Activated CD8-positive, alpha-beta memory T cell treated with anti-CD3 and anti-CD28 coated beads, Interleukin-2, amount 50 U/mL, for 24 hours (primary cell): ENCODE measurements around the gene ZNF672.
A peak's percentile ranks its signal among the peaks of the same experiment; 100 is the strongest.
"Not testable (repeated sequence)": the region's sequence is repeated elsewhere in the genome, so short reads cannot be mapped to it uniquely, and the experiment has no call there.

ENCODE experiments used
- DNase-seq: peaks from one replicate; pipeline ENCODE4 v3.0.0-alpha.2; 2020; ENCODE audit errors: extremely low read depth

ZNF672 gene

GRCh38 chr1:248837781-248838356 lies at the start of gene ZNF672:
TSS of gene ZNF672 (plus strand) at chr1:248838224. CDS start at chr1:248847275, 9,051 bp downstream.
- DNase-seq = peak; percentile 83

- DNase-seq = no peak
Observed at GRCh38 chr1:248788327-248788726, 49.7 kb upstream of the ZNF672 start.

DNA sequence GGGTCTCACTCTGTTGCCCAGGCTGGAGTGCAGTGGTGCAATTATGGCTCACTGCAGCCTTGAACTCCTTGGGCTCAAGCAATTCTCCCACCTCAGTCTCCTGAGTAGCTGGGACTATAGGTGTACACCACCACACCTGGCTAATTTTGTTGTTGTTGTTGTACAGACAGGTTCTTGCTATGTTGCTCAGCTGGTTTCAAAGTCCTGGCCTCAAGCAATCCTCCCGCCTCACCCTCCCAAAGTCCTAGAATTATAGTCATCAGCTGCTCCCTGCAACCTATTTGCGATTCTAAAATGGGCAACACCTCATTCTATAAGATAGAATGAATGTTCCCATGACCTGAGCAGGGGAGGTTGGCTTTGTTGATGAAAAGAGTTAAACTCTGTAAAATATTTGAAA lies 48.7 kb upstream of the ZNF672 start:
- DNase-seq = not testable (repeated sequence)

GRCh38 chr1:248790456-248790855 lies 47.6 kb upstream of the ZNF672 start:
- no peak for DNase-seq

DNA sequence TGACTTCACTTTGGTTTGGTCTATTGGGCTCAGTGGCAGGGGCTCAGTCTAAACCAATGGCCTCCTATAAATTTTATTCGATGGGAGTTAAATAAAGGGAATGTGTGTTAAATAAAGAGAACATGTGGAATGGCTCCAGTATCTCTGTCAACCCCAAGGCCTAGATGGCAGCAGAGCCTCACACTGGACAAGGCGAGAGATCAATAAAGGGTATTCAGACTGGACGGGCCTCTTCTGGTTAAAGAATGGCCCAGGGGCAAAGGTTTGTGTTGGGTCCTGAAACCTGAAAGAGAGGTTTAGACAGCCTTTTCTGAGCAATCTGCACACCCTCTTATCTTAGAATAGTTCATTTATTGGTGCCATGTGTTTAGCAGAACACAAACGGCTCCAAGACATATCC lies 47.0 kb upstream of the ZNF672 start:
- no peak for DNase-seq

DNA sequence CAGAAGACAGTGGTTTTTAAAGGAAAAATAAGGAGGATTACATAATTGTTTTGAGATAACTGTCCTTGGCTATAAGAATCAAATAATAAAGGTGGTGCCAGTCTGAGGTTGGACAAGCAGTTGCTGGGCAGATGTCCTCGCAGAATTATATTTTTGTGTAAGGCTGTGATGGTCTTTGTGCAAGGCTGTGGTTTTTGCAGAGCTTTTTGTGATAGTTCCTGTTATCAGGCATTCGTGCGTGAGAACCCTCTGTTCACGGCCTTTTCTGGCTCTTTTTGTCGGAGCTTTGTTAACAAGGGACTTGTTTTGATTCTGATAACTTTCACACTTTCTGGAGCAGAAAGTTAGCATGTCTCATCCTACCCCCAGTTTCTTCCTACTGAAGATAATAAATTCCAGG lies 45.7 kb upstream of the ZNF672 start:
- no peak for DNase-seq

DNA sequence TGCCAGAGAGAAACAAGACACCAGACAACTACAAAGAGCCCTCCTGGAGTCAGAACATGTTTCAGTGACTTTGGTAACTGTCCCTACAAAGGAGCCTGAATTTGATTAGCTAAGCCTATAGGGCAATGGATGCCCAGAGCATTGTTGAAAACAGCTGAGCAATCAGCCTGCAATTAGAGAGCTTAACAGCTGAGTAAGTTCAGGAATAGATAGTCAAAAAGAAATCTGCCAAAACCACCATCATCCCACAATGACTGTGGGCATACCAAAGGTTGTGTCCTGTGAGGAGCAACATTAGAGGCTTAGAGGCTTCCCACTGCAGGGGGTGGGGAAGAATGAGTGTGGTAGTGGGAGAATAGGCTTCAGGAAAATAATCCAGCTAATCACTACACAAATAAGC lies 44.4 kb upstream of the ZNF672 start:
- DNase-seq = no peak

GRCh38 chr1:248794663-248795062 lies 43.4 kb upstream of the ZNF672 start:
- not testable (repeated sequence) for DNase-seq

- no peak for DNase-seq
Observed at GRCh38 chr1:248798791-248799190, 39.2 kb upstream of the ZNF672 start.

DNA sequence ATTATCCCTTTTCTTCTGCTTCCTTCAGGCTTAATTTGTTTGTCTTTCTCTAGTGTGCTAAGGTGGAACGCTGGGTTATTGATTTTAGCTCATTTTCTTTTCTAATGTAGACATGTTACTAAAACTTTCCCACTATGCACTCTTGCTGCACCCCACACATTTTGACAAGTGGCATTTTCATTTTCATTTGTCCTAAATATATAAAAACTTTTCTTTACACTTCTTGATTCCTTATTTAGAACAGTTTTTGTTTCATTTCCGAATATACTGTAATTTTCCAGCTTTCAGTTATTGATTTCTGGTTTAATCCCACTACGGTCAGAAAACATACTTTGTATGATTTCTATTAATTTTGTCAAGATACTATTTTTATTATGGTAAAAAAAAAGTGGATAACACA lies 37.6 kb upstream of the ZNF672 start:
- DNase-seq = no peak

GRCh38 chr1:248802454-248802853 lies 35.6 kb upstream of the ZNF672 start:
- DNase-seq = no peak

GRCh38 chr1:248803501-248803900 lies 34.5 kb upstream of the ZNF672 start:
- DNase-seq = not testable (repeated sequence)

GRCh38 chr1:248804771-248805681 lies 33.0 kb upstream of the ZNF672 start:
- DNase-seq = no peak

DNA sequence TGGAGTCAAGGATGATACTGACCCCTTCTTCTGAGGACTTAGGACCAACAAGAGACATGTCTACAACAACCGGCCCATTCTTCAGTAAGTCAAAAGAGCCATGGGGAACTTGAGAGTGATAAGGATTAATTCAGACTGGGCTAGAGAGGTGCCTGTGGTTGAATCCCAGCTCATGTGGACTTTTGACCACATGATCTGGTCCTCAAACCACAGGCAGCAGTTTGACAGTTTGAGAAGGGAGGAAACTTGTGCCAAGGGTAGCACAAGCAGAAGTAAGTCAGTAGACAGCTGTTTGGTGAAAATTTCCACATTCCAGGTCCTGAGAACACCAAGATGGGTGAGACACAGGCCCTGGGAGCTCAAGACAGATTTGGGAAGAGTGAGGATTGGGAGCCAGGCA lies 32.1 kb upstream of the ZNF672 start:
- DNase-seq = no peak

DNA sequence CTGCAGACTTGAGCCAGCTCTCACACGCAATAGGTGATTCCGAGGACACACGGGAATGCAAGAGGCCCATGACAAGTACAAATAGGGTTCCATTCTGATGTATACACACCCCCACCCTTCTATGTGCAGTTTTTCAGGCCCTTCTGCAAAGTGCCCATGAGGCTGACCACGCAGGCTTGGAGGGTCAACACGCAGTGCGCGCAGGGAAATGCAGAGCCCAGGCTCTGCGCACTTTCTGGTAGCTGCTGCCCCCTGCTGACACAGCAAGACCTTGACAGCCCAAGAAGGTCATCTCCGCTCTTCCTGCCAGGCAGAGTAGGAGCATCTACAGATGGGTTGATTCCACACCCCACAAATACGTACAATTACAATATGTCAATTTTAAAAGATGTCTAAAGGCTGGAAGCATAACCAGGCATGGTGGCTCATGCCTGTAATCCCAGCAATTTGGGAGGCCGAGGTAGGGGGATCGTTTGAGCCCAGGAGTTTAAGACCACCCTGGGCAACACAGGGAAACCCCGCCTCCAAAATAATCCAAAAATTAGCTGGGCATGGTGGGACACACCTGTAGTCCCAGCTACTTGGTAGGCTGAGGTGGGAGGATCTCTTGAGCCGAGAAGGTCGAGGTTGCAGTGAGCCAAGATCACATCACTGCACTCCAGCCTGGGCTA lies 30.8 kb upstream of the ZNF672 start:
- peak; percentile 17 for DNase-seq

GRCh38 chr1:248808876-248809275 lies 29.1 kb upstream of the ZNF672 start:
- DNase-seq = no peak

DNA sequence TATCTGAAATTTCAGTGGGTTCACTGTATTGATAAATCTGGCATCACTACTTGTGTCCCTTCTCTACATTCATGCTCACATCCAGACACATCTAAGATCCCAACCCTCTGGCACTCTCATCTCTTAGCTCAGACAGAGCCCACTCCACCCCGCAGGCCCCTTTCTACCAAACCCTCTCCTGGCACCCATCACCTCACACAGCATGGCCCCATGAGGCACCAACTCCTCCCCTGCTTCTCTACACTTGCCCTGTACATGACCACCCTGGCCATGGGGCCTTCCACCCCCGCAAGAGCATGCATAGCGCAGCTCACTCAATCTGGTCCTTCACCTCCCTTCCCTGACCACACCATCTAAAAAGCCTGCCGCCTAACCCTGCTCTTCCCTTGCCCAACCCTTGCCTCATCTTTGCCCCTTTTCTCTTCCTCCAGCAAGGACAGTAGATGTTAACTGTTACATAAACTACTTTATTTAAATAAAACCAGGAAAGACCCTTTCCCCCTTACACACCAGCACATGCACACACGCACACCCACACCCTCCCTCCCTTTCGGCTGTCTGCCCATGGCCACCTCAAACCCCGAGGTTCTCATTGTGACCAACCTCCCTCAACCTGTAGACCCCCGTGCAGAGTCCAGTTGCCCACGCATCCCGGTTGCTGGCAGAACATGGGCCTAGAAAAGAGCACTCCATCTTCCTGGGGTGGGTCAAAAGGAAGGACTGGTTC lies 27.9 kb upstream of the ZNF672 start:
- DNase-seq = no peak

GRCh38 chr1:248810727-248811513 lies 27.1 kb upstream of the ZNF672 start:
- DNase-seq = no peak

DNA sequence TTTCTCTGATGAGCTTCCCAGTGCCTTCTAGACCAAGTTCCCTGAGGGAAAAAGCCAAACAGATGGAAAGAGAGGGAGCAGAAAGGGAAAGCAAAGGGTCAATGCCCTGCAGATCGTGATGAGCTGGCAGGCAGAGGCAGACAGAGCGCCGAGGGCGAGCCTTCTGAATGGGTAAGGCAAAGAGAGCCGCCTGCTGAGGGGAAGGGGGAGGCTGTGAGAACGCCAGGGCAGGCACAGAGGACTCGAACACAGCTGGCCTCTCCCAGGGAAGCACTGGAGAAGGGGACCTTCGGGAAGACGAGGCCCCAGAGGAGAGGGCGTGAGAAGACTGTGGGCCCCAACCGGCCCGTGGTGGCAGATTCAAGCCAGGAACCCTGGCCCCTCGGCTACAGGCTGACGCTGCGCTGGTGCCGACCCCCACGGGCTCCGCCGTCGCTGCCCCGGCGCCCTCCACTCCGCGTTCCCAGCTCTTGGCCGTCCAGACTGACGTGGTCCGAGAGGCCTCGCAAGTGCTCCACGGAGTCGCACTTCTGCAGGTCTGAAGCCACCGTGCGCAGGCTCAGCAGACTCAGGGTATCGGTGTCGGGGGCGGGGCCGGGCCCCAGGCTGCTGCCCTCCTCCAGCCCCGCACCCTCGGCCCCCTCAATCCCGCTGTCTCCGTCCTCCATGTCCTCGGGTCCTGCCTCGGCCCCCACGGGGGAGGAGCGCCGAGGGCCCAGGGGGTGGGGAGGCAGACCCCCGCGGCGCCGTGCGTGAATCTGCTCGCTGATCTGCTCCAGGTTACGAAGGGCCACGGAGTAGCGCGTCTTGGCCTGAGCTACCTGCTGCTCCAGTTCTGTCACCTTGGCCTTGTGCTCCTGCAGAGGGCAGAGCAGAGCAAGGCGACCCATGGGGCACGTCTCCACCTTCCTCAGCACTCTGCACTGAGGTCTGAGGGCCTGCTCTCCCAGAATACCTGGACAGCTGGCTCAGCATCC lies 26.2 kb upstream of the ZNF672 start:
- no peak for DNase-seq
